Activated naive CD8-positive, alpha-beta T cell treated with anti-CD3 and anti-CD28 coated beads for 36 hours (primary cell): Measurements from ENCODE around the gene MFAP1. TPM values are rescaled to one million over a fixed set of nuclear protein-coding genes. Genes with fewer than 3 reads are reported as not detected.

Experiments used
- DNase-seq: peaks from one replicate; pipeline ENCODE4 v3.0.0; 2021
- H3K27ac Mint-ChIP-seq: one replicate; pipeline ENCODE4 v1.8.0; 2022; ENCODE audit warnings: mild to moderate bottlenecking, moderate library complexity, mixed read lengths
- H3K27me3 Mint-ChIP-seq: one replicate; pipeline ENCODE4 v1.8.0; 2022; ENCODE audit warnings: mild to moderate bottlenecking, mixed read lengths
- H3K36me3 Mint-ChIP-seq: one replicate; pipeline ENCODE4 v1.8.0; 2021; ENCODE audit warnings: mild to moderate bottlenecking, mixed read lengths
- H3K4me1 Mint-ChIP-seq: one replicate; pipeline ENCODE4 v1.8.0; 2021; ENCODE audit warnings: mixed read lengths
- H3K4me3 Mint-ChIP-seq: one replicate; pipeline ENCODE4 v1.8.0; 2022; ENCODE audit warnings: mild to moderate bottlenecking, moderate library complexity, mixed read lengths
- H3K9me3 Mint-ChIP-seq: one replicate; pipeline ENCODE4 v1.8.0; 2022; ENCODE audit warnings: mixed read lengths
- total RNA-seq, 2 experiments: library from RNA; stranded (reverse); gene quantifications; one replicate each; pipeline ENCODE4 v1.2.3, GENCODE V29; 2021

MFAP1 gene
- total RNA-seq, 2 experiments from 2014 or later: 48.3 to 49.6 TPM

DNA sequence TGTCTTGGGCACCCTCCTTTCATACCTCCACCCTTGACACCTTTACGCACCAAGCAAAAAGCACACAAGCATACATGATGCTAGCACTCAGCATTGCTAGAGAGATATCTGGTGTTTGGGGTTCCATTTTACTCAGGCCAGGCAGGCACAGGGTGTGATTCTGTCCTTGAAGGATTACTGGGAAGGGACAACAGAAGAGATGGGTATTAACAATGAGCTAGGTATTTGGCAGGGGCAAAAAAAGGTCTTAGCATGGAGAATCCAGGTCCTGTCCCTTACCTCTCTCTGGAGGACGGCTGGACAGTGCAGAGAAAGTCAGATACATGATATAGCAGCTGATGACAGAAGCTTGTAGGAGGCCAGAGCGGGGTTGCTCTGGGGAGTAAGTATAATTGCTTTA is 27.9 kb downstream of the MFAP1 start:
- Mint-ChIP-seq H3K36me3 (peaks cover 68% of the 10 kb centered on the region), H3K27me3 (no peaks in the 10 kb centered on the region), H3K4me3 (no peak overlapping the region), H3K9me3 (peaks cover 3% of the 10 kb centered on the region), H3K4me1 (peaks cover 61% of the 10 kb centered on the region), H3K27ac (peak overlapping the region; percentile 21)
- DNase-seq: no peak

DNA sequence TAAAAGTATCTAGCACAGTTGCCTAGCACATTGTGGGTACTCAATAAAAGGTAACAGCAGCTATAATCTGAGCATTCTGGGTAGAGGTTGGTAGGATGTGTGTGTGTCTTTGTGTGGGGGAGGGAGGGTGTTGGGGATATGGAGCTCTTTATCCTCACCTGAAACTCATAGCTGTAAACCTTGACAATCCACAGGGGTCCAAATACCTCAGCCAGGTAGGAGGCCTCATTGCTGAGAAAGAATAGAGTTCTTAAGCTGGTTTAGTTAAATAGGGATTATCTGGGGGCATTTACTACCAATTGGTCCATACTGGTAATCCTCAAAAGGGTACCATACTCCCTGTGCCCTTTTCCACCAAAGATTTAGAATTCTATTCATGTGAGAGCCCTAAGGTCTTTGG is 28.5 kb downstream of the MFAP1 start:
- peaks cover 3% of the 10 kb centered on the region for H3K9me3 Mint-ChIP-seq
- H3K27me3 Mint-ChIP-seq: no peaks in the 10 kb centered on the region
- H3K27ac Mint-ChIP-seq: peak overlapping the region; percentile 21
- peaks cover 62% of the 10 kb centered on the region for H3K36me3 Mint-ChIP-seq
- no peak overlapping the region for H3K4me3 Mint-ChIP-seq
- peaks cover 58% of the 10 kb centered on the region for H3K4me1 Mint-ChIP-seq
- DNase-seq: no peak

- Mint-ChIP-seq H3K4me3 (no peak overlapping the region), H3K4me1 (peaks cover 57% of the 10 kb centered on the region), H3K9me3 (peaks cover 2% of the 10 kb centered on the region), H3K27me3 (no peaks in the 10 kb centered on the region), H3K36me3 (peaks cover 54% of the 10 kb centered on the region), H3K27ac (no peak overlapping the region)
- no peak for DNase-seq
These were observed 29.3 kb downstream of the MFAP1 start for GRCh38 chr15:43795197-43795596.

- no peaks in the 10 kb centered on the region for H3K9me3 Mint-ChIP-seq
- H3K4me3 Mint-ChIP-seq: peak overlapping the region; percentile 97
- H3K36me3 Mint-ChIP-seq: peaks cover 47% of the 10 kb centered on the region
- H3K4me1 Mint-ChIP-seq: peaks cover 53% of the 10 kb centered on the region
- DNase-seq: no peak
- H3K27ac Mint-ChIP-seq: peak overlapping the region; percentile 99
- no peaks in the 10 kb centered on the region for H3K27me3 Mint-ChIP-seq
These were observed 30.0 kb downstream of the MFAP1 start for GRCh38 chr15:43794269-43795037.

GRCh38 chr15:43793647-43794046 is 30.8 kb downstream of the MFAP1 start:
- H3K36me3 Mint-ChIP-seq: peaks cover 40% of the 10 kb centered on the region

DNA sequence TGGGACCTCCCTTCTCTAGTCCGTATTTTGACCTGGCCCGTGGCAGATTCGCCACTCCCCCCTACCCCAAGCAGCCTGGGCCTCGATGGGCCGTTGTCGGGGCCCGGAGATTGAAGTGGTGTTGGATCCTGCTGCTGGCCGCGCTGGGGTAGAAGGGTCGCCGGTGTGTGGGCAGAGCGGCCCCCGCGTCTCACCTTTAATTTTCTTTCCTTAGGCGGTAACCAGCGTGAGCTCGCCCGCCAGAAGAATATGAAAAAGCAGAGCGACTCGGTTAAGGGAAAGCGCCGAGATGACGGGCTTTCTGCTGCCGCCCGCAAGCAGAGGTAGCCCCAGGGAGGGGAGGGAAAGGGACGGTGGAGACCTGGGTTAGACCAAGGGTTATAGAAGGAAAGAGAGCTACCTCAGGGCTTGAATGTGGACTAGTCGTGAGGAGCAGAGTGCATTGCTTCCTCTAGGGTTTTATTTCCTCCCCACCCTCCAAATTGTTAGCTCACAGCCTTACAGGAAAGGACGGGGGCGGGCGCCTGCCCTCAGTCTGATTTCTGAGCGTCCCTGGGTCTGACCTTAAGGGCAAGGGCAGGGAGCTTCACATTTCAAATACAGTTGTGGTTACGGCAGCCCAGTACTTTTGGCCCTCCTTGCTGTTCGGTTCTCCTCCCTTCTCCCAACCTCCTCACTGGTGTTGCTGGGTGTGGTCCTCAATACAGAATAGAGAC is 31.6 kb downstream of the MFAP1 start:
- peak overlapping the region; percentile 99 for H3K27ac Mint-ChIP-seq
- peak; percentile 45 for DNase-seq
- H3K27me3 Mint-ChIP-seq: no peaks in the 10 kb centered on the region
- H3K4me1 Mint-ChIP-seq: peaks cover 42% of the 10 kb centered on the region
- H3K36me3 Mint-ChIP-seq: peaks cover 36% of the 10 kb centered on the region
- H3K4me3 Mint-ChIP-seq: peak overlapping the region; percentile 97
- H3K9me3 Mint-ChIP-seq: no peaks in the 10 kb centered on the region

More at GRCh38 chr15:43793647-43794046, 30.8 kb downstream of the MFAP1 start:
- Mint-ChIP-seq H3K27ac (peak overlapping the region; percentile 99), H3K4me3 (peak overlapping the region; percentile 97), H3K27me3 (no peaks in the 10 kb centered on the region), H3K4me1 (peaks cover 48% of the 10 kb centered on the region), H3K9me3 (no peaks in the 10 kb centered on the region)
- DNase-seq: no peak

GRCh38 chr15:43791993-43792760 is 32.3 kb downstream of the MFAP1 start, which contains the start of gene SERF2:
TSS of gene SERF2 (plus strand) at chr15:43792320. CDS start at chr15:43792377, 57 bp downstream.
- Mint-ChIP-seq H3K4me3 (peak within 1 kb of the TSS; percentile 97), H3K36me3 (peaks cover 36% of the 10 kb centered on the region), H3K9me3 (no peaks in the 10 kb centered on the region), H3K27me3 (no peaks in the 10 kb centered on the region), H3K27ac (peak within 1 kb of the TSS; percentile 99), H3K4me1 (peaks cover 37% of the 10 kb centered on the region)
- DNase-seq: peak; percentile 99

GRCh38 chr15:43789409-43789808 is 35.1 kb downstream of the MFAP1 start:
- DNase-seq: no peak
- Mint-ChIP-seq H3K4me1 (peaks cover 20% of the 10 kb centered on the region), H3K27me3 (no peaks in the 10 kb centered on the region), H3K9me3 (no peaks in the 10 kb centered on the region), H3K36me3 (peaks cover 19% of the 10 kb centered on the region), H3K4me3 (no peak overlapping the region), H3K27ac (no peak overlapping the region)

- no peak overlapping the region for H3K4me3 Mint-ChIP-seq
- H3K36me3 Mint-ChIP-seq: no peaks in the 10 kb centered on the region
- no peaks in the 10 kb centered on the region for H3K27me3 Mint-ChIP-seq
- peaks cover 26% of the 10 kb centered on the region for H3K4me1 Mint-ChIP-seq
- H3K27ac Mint-ChIP-seq: peak overlapping the region; percentile 57
- DNase-seq: no peak
- no peaks in the 10 kb centered on the region for H3K9me3 Mint-ChIP-seq
These were observed 45.5 kb downstream of the MFAP1 start for GRCh38 chr15:43779016-43779415.

DNA sequence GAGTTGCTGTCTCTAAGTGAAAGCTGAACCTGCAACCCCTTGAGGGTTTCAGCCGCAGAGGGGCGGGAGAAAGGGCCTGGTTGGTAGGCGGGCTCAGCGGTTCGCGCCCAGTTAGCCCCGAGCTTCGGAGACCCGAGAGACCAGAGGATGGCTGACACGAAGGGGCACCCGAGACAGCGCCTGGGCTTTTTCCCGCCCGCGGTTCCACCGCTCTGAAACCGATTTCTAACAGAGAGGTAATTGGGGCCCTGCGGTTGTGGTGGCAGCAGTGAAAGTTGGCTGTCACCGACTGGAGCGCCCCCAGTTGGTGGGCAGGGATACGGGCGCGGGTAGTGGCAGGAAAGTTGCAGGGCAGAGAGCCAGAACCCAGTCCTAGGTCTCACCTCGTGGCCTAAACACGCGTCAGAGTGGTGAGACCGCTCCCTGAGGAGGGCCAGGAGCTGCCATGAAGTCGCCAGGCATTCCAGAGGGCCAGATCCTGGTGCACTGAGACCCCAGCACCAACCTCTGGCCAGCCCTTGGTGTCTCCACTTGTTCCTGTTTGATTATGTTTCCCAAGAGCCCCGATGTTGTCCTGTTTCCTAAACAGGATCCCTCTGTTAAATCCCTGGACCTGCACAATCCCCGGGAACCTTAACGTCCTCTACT is 47.1 kb downstream of the MFAP1 start:
- peak; percentile 92 for DNase-seq
- Mint-ChIP-seq H3K4me1 (peaks cover 26% of the 10 kb centered on the region), H3K4me3 (peak overlapping the region; percentile 86), H3K27me3 (no peaks in the 10 kb centered on the region), H3K27ac (peak overlapping the region; percentile 96), H3K36me3 (peaks cover 5% of the 10 kb centered on the region), H3K9me3 (no peaks in the 10 kb centered on the region)

DNA sequence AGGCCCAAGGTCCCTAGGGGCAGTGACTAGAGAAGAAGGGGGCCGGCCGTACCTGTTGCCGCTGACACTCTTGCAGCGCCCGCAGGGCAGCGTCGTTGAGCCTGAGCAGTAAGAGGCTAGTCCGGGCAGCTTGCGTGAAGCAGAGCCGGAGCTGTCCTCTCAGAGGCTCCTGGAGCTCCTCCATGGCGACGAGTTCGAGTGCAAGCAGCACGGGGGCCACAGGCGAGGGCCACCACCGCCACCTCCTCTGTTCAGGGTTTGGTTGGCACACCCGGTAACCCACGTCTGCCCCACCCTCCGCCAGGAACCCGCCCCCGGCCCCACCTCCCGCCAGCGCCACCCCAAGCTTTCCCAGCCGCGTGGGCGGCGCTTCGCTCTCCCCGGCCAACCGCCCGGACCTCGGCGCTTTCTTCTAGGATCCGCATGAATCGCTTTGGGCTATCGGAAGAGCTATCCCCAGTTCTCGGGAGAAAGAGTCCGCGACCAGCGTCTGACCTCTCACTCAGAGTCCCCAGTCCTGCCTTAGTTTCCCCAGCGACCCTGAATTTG is 47.7 kb downstream of the MFAP1 start, which contains the start of gene ELL3:
TSS of gene ELL3 (minus strand) at position 249 of the 549 bp plus-strand sequence. CDS start at position 184, 65 bp downstream.
- peaks cover 7% of the 10 kb centered on the region for H3K36me3 Mint-ChIP-seq
- peak within 1 kb of the TSS; percentile 96 for H3K27ac Mint-ChIP-seq
- no peaks in the 10 kb centered on the region for H3K9me3 Mint-ChIP-seq
- H3K27me3 Mint-ChIP-seq: no peaks in the 10 kb centered on the region
- H3K4me3 Mint-ChIP-seq: peak within 1 kb of the TSS; percentile 86
- peak; percentile 78 for DNase-seq
- peaks cover 26% of the 10 kb centered on the region for H3K4me1 Mint-ChIP-seq

- Mint-ChIP-seq H3K4me1 (peaks cover 26% of the 10 kb centered on the region), H3K4me3 (peak overlapping the region; percentile 86), H3K36me3 (peaks cover 9% of the 10 kb centered on the region), H3K9me3 (no peaks in the 10 kb centered on the region), H3K27me3 (no peaks in the 10 kb centered on the region), H3K27ac (peak overlapping the region; percentile 96)
- DNase-seq: peak; percentile 46
These were observed 48.3 kb downstream of the MFAP1 start for GRCh38 chr15:43776101-43776717.

GRCh38 chr15:43775411-43775965 is 49.0 kb downstream of the MFAP1 start:
- no peak for DNase-seq
- Mint-ChIP-seq H3K36me3 (peaks cover 16% of the 10 kb centered on the region), H3K27me3 (no peaks in the 10 kb centered on the region), H3K4me3 (no peak overlapping the region), H3K27ac (peak overlapping the region; percentile 96), H3K9me3 (no peaks in the 10 kb centered on the region), H3K4me1 (peaks cover 26% of the 10 kb centered on the region)
